ENCODE data around the gene MEI4. TPM values are rescaled to one million over a fixed set of nuclear protein-coding genes. Genes with fewer than 3 reads are reported as not detected.
"Not testable (repeated sequence)": the region's sequence is repeated elsewhere in the genome, so short reads cannot be mapped to it uniquely, and the experiment has no call there.

The MEI4 gene
- total RNA-seq, 4 donors from 2014 or later: not detected

DNA sequence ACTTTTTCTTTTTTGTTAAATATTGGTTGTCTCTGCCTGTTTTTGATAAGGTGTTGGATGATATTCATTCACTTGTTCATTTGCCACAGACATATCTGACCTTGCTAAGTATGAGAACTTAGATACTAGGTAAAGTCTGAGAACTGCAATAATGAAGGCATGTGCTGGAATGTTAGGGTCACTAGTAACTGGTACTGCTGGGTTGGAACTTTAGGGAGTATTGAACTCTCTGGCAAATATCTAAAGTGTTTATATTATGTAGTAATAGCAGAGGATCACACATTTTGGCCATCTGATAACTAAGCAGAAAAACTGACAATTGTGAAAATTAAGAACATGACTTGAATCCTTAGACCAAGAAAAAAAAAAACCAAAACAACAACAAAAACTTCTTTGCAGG, 162.7 kb downstream of the MEI4 start:
- Histone ChIP-seq H3K27me3 (no peaks in the 10 kb centered on the region), H3K4me3 (no peak overlapping the region), H3K4me1 (no peaks in the 10 kb centered on the region), H3K9me3 (no peaks in the 10 kb centered on the region), H3K36me3 (no peaks in the 10 kb centered on the region), H3K27ac (no peak overlapping the region)
- intact Hi-C loops (cut with DNase I): no loop called here
- TF ChIP-seq POLR2A (IDR thresholded peaks at IDR 0.05): no peak
- TF ChIP-seq, protein P1, sequence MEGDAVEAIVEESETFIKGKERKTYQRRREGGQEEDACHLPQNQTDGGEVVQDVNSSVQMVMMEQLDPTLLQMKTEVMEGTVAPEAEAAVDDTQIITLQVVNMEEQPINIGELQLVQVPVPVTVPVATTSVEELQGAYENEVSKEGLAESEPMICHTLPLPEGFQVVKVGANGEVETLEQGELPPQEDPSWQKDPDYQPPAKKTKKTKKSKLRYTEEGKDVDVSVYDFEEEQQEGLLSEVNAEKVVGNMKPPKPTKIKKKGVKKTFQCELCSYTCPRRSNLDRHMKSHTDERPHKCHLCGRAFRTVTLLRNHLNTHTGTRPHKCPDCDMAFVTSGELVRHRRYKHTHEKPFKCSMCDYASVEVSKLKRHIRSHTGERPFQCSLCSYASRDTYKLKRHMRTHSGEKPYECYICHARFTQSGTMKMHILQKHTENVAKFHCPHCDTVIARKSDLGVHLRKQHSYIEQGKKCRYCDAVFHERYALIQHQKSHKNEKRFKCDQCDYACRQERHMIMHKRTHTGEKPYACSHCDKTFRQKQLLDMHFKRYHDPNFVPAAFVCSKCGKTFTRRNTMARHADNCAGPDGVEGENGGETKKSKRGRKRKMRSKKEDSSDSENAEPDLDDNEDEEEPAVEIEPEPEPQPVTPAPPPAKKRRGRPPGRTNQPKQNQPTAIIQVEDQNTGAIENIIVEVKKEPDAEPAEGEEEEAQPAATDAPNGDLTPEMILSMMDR (IDR thresholded peaks at IDR 0.05): no peak
- DNase-seq: no peak

- intact Hi-C loops (cut with DNase I): no loop called here
- WGBS, 2 donors: 69 to 70% methylated on average over 2 of the region's 2 CpGs
Measured at GRCh38 chr6:77816766-77817270, 164.0 kb downstream of the MEI4 start.

GRCh38 chr6:77822265-77822664, 169.4 kb downstream of the MEI4 start:
- no peak for TF ChIP-seq POLR2A (IDR thresholded peaks at IDR 0.05)
- no peaks in the 10 kb centered on the region for H3K27me3 ChIP-seq
- H3K9me3 ChIP-seq: no peaks in the 10 kb centered on the region
- no peaks in the 10 kb centered on the region for H3K4me1 ChIP-seq
- no peak overlapping the region for H3K27ac ChIP-seq
- 69 to 81% methylated on average over 2 of the region's 2 CpGs for WGBS, 2 donors
- no peak for DNase-seq
- no peak overlapping the region for H3K4me3 ChIP-seq
- H3K36me3 ChIP-seq: no peaks in the 10 kb centered on the region
- intact Hi-C loops (cut with DNase I): no loop called here

More at GRCh38 chr6:77816766-77817270, 164.0 kb downstream of the MEI4 start:
- H3K4me3 ChIP-seq: no peak overlapping the region
- H3K27ac ChIP-seq: no peak overlapping the region
- DNase-seq: no peak
- TF ChIP-seq, protein P1 (IDR thresholded peaks at IDR 0.05): no peak
- no peak for TF ChIP-seq POLR2A (IDR thresholded peaks at IDR 0.05)
- H3K27me3 ChIP-seq: no peaks in the 10 kb centered on the region
- no peaks in the 10 kb centered on the region for H3K4me1 ChIP-seq
- H3K9me3 ChIP-seq: no peaks in the 10 kb centered on the region
- H3K36me3 ChIP-seq: no peaks in the 10 kb centered on the region

- TF ChIP-seq, protein P1 (IDR thresholded peaks at IDR 0.05): no peak
- no peak for TF ChIP-seq POLR2A (IDR thresholded peaks at IDR 0.05)
- DNase-seq: no peak
- Histone ChIP-seq H3K27me3 (no peaks in the 10 kb centered on the region), H3K9me3 (no peaks in the 10 kb centered on the region), H3K4me1 (no peaks in the 10 kb centered on the region), H3K36me3 (no peaks in the 10 kb centered on the region), H3K4me3 (no peak overlapping the region), H3K27ac (no peak overlapping the region)
- 36 to 55% methylated on average over 2 of the region's 2 CpGs for WGBS, 2 donors
- intact Hi-C loops (cut with DNase I): no loop called here
Measured at GRCh38 chr6:77825204-77825603, 172.4 kb downstream of the MEI4 start.

DNA sequence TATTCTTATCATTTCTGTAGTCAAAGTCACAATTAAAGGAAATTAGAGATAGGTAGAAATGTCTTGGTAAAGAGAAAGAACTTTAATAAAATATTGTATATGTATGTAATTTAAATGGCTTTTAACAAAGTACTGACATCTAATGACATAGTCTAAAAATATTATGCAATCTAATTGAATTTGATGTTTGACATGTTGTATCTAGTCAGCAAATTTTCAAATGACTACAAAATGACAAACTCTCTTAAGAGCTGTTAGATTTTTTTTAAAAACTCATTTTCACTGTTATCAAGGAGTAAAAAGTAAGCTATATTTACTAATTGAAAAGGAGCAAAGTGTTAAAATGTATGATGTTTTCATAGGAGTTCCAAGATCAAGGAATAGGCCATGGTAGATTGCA, 176.9 kb downstream of the MEI4 start:
- Histone ChIP-seq H3K36me3 (no peaks in the 10 kb centered on the region), H3K4me1 (no peaks in the 10 kb centered on the region), H3K4me3 (no peak overlapping the region), H3K9me3 (no peaks in the 10 kb centered on the region), H3K27me3 (no peaks in the 10 kb centered on the region), H3K27ac (no peak overlapping the region)
- TF ChIP-seq, protein P1 (IDR thresholded peaks at IDR 0.05): no peak
- TF ChIP-seq POLR2A (IDR thresholded peaks at IDR 0.05): no peak
- intact Hi-C loops (cut with DNase I): no loop called here
- no peak for DNase-seq

- DNase-seq; H3K9me3 ChIP-seq; H3K27ac ChIP-seq; H3K36me3 ChIP-seq; H3K4me3 ChIP-seq; H3K27me3 ChIP-seq; intact Hi-C loops (cut with DNase I); H3K4me1 ChIP-seq: not testable (repeated sequence)
- WGBS, 2 donors: 91 to 100% methylated on average over 1 to 2 of the region's 2 CpGs
Measured at GRCh38 chr6:77833749-77834148, 180.9 kb downstream of the MEI4 start.

Measured in esophagus squamous epithelium (tissue), 5 donors.